ENCODE measurements around the gene CCDC169. TPM values are rescaled to one million over a fixed set of nuclear protein-coding genes. Genes with fewer than 3 reads are reported as not detected.
"Not testable (repeated sequence)": the region's sequence is repeated elsewhere in the genome, so short reads cannot be mapped to it uniquely, and the experiment has no call there.

Gene CCDC169
- total and polyA plus RNA-seq, 8 donors = 0.76 to 10.2 (median 5.0) TPM

- Histone ChIP-seq H3K4me3 (no peak overlapping the region), H3K36me3 (peaks cover 0 to 66% of the 10 kb centered on the region in 2 donors), H3K4me1 (no peaks in the 10 kb centered on the region), H3K27ac (no peak overlapping the region), H3K9me3 (no peaks in the 10 kb centered on the region), H3K27me3 (no peaks in the 10 kb centered on the region)
- TF ChIP-seq CTCF (IDR thresholded peaks at IDR 0.05) = no peak
- ATAC-seq (no peak), DNase-seq (no peak)
- intact Hi-C loops (cut with DNase I) = no loop called here
These were observed 25.8 kb upstream of the CCDC169 start for GRCh38 chr13:36323408-36323807.

- H3K27ac ChIP-seq; H3K9me3 ChIP-seq; H3K27me3 ChIP-seq; ATAC-seq; intact Hi-C loops (cut with DNase I); H3K4me1 ChIP-seq; DNase-seq; H3K4me3 ChIP-seq: not testable (repeated sequence)
- H3K36me3 ChIP-seq = peaks cover 0 to 33% of the 10 kb centered on the region in 2 donors
These were observed 22.2 kb upstream of the CCDC169 start for GRCh38 chr13:36319793-36320192.

- Histone ChIP-seq H3K27ac (no peak overlapping the region), H3K27me3 (no peaks in the 10 kb centered on the region), H3K4me1 (no peaks in the 10 kb centered on the region), H3K9me3 (no peaks in the 10 kb centered on the region), H3K36me3 (peaks cover 0 to 66% of the 10 kb centered on the region in 2 donors), H3K4me3 (no peak overlapping the region)
- TF ChIP-seq CTCF (IDR thresholded peaks at IDR 0.05) = no peak
- DNase-seq (no peak), ATAC-seq (peak; percentile 74)
- intact Hi-C loops (cut with DNase I) = no loop called here
These were observed 15.7 kb upstream of the CCDC169 start for GRCh38 chr13:36313047-36313969.

GRCh38 chr13:36310417-36311108 is 12.9 kb upstream of the CCDC169 start:
- no peaks in the 10 kb centered on the region for H3K9me3 ChIP-seq
- no peaks in the 10 kb centered on the region for H3K27me3 ChIP-seq
- ATAC-seq = peak; percentile 41
- no peak for DNase-seq
- intact Hi-C loops (cut with DNase I) = no loop called here
- H3K36me3 ChIP-seq = peaks cover 0 to 66% of the 10 kb centered on the region in 2 donors
- H3K4me3 ChIP-seq = no peak overlapping the region
- TF ChIP-seq CTCF (IDR thresholded peaks at IDR 0.05) = no peak
- H3K4me1 ChIP-seq = no peaks in the 10 kb centered on the region
- no peak overlapping the region for H3K27ac ChIP-seq

- TF ChIP-seq CTCF (IDR thresholded peaks at IDR 0.05) = no peak
- H3K9me3 ChIP-seq = no peaks in the 10 kb centered on the region
- intact Hi-C loops (cut with DNase I) = no loop called here
- DNase-seq (no peak), ATAC-seq (no peak)
- H3K27me3 ChIP-seq = peaks cover 0 to 13% of the 10 kb centered on the region in 2 donors
- H3K36me3 ChIP-seq = peaks cover 0 to 20% of the 10 kb centered on the region in 2 donors
- H3K27ac ChIP-seq = no peak overlapping the region
- H3K4me3 ChIP-seq = no peak overlapping the region
- peaks cover 0 to 2% of the 10 kb centered on the region in 2 donors for H3K4me1 ChIP-seq
These were observed 4.7 kb upstream of the CCDC169 start for GRCh38 chr13:36302289-36302688.

- H3K4me3 ChIP-seq; H3K9me3 ChIP-seq; intact Hi-C loops (cut with DNase I); DNase-seq; H3K27ac ChIP-seq; ATAC-seq; H3K4me1 ChIP-seq: not testable (repeated sequence)
- peaks cover 0 to 15% of the 10 kb centered on the region in 2 donors for H3K27me3 ChIP-seq
- H3K36me3 ChIP-seq = peaks cover 0 to 17% of the 10 kb centered on the region in 2 donors
These were observed 1.9 kb upstream of the CCDC169 start for GRCh38 chr13:36299469-36299868.
